Measurements from ENCODE around the gene UBTFL1. TPM values are rescaled to one million over a fixed set of nuclear protein-coding genes. Genes with fewer than 3 reads are reported as not detected.

UBTFL1 gene
- total RNA-seq, 1 donor from 2014 or later: not detected

Other genes starting within 250 kb of the UBTFL1 start
- gene TRIM64B, start 207.5 kb upstream of the UBTFL1 start, total RNA-seq: not detected
- not detected for gene TRIM49D1, start 163.7 kb upstream of the UBTFL1 start, total RNA-seq
- not detected for gene TRIM49D2, start 161.9 kb upstream of the UBTFL1 start, total RNA-seq
- gene TRIM64, start 119.9 kb upstream of the UBTFL1 start, total RNA-seq: not detected
- gene TRIM49C, start 54.8 kb upstream of the UBTFL1 start, total RNA-seq: not detected
- gene NAALAD2, start 48.7 kb downstream of the UBTFL1 start, total RNA-seq: 1.1 TPM
- gene CHORDC1, start 137.1 kb downstream of the UBTFL1 start, total RNA-seq: 42.7 TPM

Measured in Right ventricle myocardium inferior (tissue), 1 donor.